ENCODE measurements around the gene ZNF175.

ZNF175 gene

GRCh38 chr19:51632126-51632525, 61.0 kb downstream of the ZNF175 start:
- no peak for DNase-seq

- DNase-seq: no peak
Measured at GRCh38 chr19:51637362-51637978, 66.4 kb downstream of the ZNF175 start.

GRCh38 chr19:51639916-51640315, 68.8 kb downstream of the ZNF175 start:
- no peak for DNase-seq

GRCh38 chr19:51640386-51640785, 69.3 kb downstream of the ZNF175 start:
- no peak for DNase-seq

- DNase-seq: no peak
Measured at GRCh38 chr19:51641648-51642047, 70.6 kb downstream of the ZNF175 start.

Measured in RPMI8226 (cell line).